ENCODE results near the gene TBL1Y. TPM values are rescaled to one million over a fixed set of nuclear protein-coding genes. Genes with fewer than 3 reads are reported as not detected.

Gene TBL1Y
- polyA plus RNA-seq, 6 donors from 2014 or later, result not detected

- DNase-seq, result no peak
Measured at GRCh38 chrY:6989886-6990620, 79.6 kb downstream of the TBL1Y start.

GRCh38 chrY:6992041-6992440, 81.5 kb downstream of the TBL1Y start:
- DNase-seq (no peak), ATAC-seq (ENCODE audit: low read depth in 2 of 2) (no peak)
- no peaks in the 10 kb centered on the region for H3K9me3 Mint-ChIP-seq
- no peaks in the 10 kb centered on the region for H3K4me1 Mint-ChIP-seq
- H3K36me3 Mint-ChIP-seq, result no peaks in the 10 kb centered on the region
- H3K27me3 Mint-ChIP-seq, result no peaks in the 10 kb centered on the region
- H3K27ac Mint-ChIP-seq, result no peak overlapping the region
- H3K4me3 Mint-ChIP-seq, result no peak overlapping the region

More at GRCh38 chrY:6989886-6990620, 79.6 kb downstream of the TBL1Y start:
- no peak overlapping the region for H3K27ac Mint-ChIP-seq
- ATAC-seq (ENCODE audit: low read depth in 2 of 2), result no peak
- H3K4me3 Mint-ChIP-seq, result no peak overlapping the region
- peaks cover 0 to 1% (median 0%) of the 10 kb centered on the region in 3 donors for H3K4me1 Mint-ChIP-seq
- no peaks in the 10 kb centered on the region for H3K36me3 Mint-ChIP-seq
- H3K9me3 Mint-ChIP-seq, result no peaks in the 10 kb centered on the region
- H3K27me3 Mint-ChIP-seq, result no peaks in the 10 kb centered on the region

DNA sequence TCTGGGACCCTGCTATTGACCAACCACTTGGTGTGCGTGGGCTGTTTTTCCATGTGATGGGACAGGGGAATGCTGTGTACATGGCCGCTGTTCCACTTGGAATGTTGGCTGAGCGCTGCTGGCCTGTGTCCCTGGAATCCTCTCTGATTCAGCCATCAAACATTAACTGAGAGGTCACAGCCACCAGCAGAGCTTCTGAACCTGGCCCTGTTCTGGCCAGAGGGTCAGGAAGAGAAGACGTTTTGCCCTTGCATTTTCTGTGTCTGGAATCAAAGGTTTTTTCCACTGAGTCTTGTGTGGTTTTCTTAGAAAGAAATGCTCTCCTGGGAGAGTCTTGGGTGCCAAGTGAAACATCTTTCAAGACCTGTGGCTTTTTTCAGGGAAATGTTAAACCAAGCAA, 85.5 kb downstream of the TBL1Y start:
- no peak for ATAC-seq (ENCODE audit: low read depth in 2 of 2)
- no peaks in the 10 kb centered on the region for H3K27me3 Mint-ChIP-seq

DNA sequence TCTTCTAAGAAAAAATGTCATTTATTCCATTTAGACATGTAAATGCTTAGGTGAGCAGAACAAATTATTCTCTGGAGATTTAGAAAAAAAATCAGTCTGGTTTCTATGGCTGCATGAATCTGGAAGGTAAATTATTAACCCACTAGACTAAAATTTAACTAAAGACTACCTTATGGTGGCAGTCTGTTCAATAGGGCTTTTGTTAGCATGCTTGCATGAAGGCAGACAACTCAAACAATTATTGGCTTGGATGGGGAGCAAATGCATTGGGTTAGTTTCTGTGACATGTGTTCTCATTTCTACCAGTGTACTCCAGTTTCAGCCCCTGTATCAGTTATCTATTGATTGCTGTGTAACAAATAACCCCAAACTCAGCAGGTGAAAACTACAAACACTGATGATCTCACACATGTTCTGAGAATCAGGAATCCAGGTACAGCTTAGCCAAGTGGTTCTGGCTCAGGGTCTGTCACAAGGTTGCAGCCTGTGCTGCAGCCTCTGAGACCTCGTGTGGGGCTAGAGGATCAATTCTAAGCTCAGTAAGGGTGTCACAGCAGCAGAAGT, 87.1 kb downstream of the TBL1Y start:
- no peaks in the 10 kb centered on the region for H3K27me3 Mint-ChIP-seq
- H3K27ac Mint-ChIP-seq, result no peak overlapping the region
- no peaks in the 10 kb centered on the region for H3K9me3 Mint-ChIP-seq
- DNase-seq (no peak), ATAC-seq (ENCODE audit: low read depth in 2 of 2) (no peak)
- peaks cover 0 to 7% (median 0%) of the 10 kb centered on the region in 3 donors for H3K4me1 Mint-ChIP-seq
- no peak overlapping the region for H3K4me3 Mint-ChIP-seq
- no peaks in the 10 kb centered on the region for H3K36me3 Mint-ChIP-seq

More for the DNA sequence above, 85.5 kb downstream of the TBL1Y start:
- peaks cover 0 to 7% (median 0%) of the 10 kb centered on the region in 3 donors for H3K4me1 Mint-ChIP-seq
- no peaks in the 10 kb centered on the region for H3K36me3 Mint-ChIP-seq
- no peak for DNase-seq
- no peaks in the 10 kb centered on the region for H3K9me3 Mint-ChIP-seq
- no peak overlapping the region for H3K27ac Mint-ChIP-seq
- no peak overlapping the region for H3K4me3 Mint-ChIP-seq

GRCh38 chrY:6999905-7000304, 89.4 kb downstream of the TBL1Y start:
- peak in 1 of 2 donors; percentile 80 for ATAC-seq (ENCODE audit: low read depth in 2 of 2)
- H3K9me3 Mint-ChIP-seq, result no peaks in the 10 kb centered on the region
- peak overlapping the region in 1 of 8 donors; percentile 33 for H3K4me3 Mint-ChIP-seq
- H3K4me1 Mint-ChIP-seq, result peaks cover 0 to 7% (median 0%) of the 10 kb centered on the region in 3 donors
- no peaks in the 10 kb centered on the region for H3K36me3 Mint-ChIP-seq
- DNase-seq, result no peak
- no peaks in the 10 kb centered on the region for H3K27me3 Mint-ChIP-seq
- H3K27ac Mint-ChIP-seq, result peak overlapping the region in 1 of 6 donors; percentile 70

GRCh38 chrY:7002581-7002980, 92.1 kb downstream of the TBL1Y start:
- H3K4me1 Mint-ChIP-seq, result peaks cover 0 to 7% (median 0%) of the 10 kb centered on the region in 3 donors
- no peaks in the 10 kb centered on the region for H3K9me3 Mint-ChIP-seq
- no peak for ATAC-seq (ENCODE audit: low read depth in 2 of 2)
- no peaks in the 10 kb centered on the region for H3K27me3 Mint-ChIP-seq
- no peak overlapping the region for H3K4me3 Mint-ChIP-seq
- no peak for DNase-seq
- H3K36me3 Mint-ChIP-seq, result no peaks in the 10 kb centered on the region
- no peak overlapping the region for H3K27ac Mint-ChIP-seq

DNA sequence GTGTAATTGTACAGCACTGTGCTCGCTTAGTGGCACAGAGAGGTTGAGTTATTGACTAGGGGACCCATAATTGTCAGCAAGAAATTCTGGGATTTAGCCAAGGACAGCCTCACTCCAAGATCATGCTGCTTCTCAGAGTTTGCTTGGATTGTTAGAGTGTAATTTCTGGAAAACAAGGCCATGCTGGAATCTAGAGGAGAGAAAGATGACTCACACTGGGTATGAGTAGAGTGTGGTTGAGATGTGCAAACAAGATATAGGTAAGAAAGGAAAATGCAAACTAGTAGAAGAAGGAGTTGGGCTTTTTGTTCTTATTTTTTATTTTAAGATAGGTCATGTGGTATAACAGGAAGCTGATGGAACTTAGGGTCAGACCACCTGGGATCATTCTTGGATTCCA, 97.4 kb downstream of the TBL1Y start:
- Mint-ChIP-seq H3K4me1 (no peaks in the 10 kb centered on the region), H3K4me3 (no peak overlapping the region), H3K36me3 (no peaks in the 10 kb centered on the region), H3K27me3 (no peaks in the 10 kb centered on the region), H3K27ac (no peak overlapping the region), H3K9me3 (no peaks in the 10 kb centered on the region)
- ATAC-seq (ENCODE audit: low read depth in 2 of 2), result no peak
- no peak for DNase-seq

DNA sequence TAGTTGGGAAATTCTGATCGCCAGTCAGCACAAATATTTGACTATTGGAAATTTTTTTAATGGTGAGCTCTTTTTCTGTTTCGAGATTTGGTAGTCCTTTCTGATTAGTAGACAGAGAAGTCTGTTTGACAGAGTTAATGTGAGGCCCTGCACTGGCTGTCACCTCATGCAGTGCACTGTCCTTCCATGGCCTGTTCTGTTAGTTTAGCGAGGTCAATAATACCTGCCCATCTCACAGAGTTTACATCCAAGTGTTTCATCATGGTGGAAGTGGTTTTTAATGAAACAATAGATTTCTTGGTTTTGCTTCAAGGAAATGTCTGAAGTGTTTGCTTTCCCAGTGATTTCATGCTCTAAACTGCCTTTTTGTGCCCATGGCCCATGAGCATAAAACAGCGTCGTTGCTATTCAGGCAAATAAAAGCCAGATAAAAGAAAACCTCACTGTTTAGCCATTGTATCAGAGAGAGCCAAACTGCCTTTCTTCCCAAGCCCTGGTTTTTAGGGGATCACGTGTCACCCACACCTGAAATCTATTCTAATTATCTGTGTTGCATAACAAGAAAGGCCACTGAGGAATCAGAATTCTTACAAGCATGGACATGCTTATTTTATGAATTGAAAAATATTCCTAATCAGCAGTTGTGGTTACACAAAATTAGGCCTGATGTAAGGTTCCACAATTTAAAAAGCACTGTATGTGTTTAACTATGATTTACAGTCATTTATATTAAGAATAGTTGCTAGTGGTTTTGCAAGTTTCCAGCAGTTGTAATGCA, 98.3 kb downstream of the TBL1Y start:
- Mint-ChIP-seq H3K36me3 (no peaks in the 10 kb centered on the region), H3K4me1 (no peaks in the 10 kb centered on the region), H3K27ac (no peak overlapping the region), H3K9me3 (no peaks in the 10 kb centered on the region), H3K27me3 (no peaks in the 10 kb centered on the region), H3K4me3 (no peak overlapping the region)
- DNase-seq, result no peak
- no peak for ATAC-seq (ENCODE audit: low read depth in 2 of 2)

DNA sequence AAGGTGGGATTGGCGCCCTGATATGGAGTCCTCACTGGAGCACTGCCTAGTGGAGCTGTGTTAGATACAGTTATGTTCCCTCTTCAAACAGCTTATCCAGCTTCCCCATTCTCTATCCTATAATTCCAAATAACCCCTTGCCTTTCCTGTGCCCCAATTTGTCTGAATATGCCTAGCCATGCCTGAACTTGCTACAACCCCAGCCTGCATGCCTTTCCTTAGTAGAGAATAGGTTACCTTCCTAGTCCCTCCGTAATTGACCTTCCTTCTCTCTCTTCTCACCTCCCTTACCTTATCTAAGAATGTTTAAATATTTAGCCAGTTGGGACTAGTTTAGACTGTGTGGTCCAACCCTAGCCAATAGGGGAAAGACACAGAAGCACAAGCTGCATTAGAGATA, 102.6 kb downstream of the TBL1Y start:
- no peaks in the 10 kb centered on the region for H3K9me3 Mint-ChIP-seq
- no peaks in the 10 kb centered on the region for H3K4me1 Mint-ChIP-seq
- DNase-seq, result no peak
- no peak for ATAC-seq (ENCODE audit: low read depth in 2 of 2)
- no peak overlapping the region for H3K27ac Mint-ChIP-seq
- H3K4me3 Mint-ChIP-seq, result no peak overlapping the region
- no peaks in the 10 kb centered on the region for H3K27me3 Mint-ChIP-seq
- H3K36me3 Mint-ChIP-seq, result no peaks in the 10 kb centered on the region

DNA sequence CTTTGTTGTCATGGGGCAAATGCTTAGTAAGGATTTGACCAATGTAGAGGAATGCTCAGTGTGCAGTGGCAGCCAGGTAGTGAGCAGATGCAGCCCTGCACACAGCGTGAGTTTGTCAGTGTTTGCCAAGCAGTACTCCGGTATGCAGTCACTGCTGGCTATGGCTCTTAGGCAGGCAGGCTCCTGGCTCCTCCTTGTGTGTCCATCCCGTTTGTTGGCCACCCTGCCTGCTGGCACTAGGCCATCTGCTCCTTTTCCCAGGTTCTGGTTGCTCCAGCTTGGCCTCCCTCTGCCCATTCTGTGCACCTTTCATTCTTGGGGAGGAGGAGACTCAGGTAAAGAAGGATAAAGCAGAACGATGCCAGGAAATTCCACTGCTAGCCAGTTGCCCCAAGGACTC, 106.0 kb downstream of the TBL1Y start:
- no peak overlapping the region for H3K4me3 Mint-ChIP-seq

GRCh38 chrY:7017244-7018080, 107.0 kb downstream of the TBL1Y start:
- H3K9me3 Mint-ChIP-seq, result no peaks in the 10 kb centered on the region
- no peaks in the 10 kb centered on the region for H3K27me3 Mint-ChIP-seq
- H3K4me3 Mint-ChIP-seq, result no peak overlapping the region
- H3K27ac Mint-ChIP-seq, result no peak overlapping the region
- H3K4me1 Mint-ChIP-seq, result no peaks in the 10 kb centered on the region
- DNase-seq (no peak), ATAC-seq (ENCODE audit: low read depth in 2 of 2) (no peak)
- no peaks in the 10 kb centered on the region for H3K36me3 Mint-ChIP-seq

More for the DNA sequence above, 106.0 kb downstream of the TBL1Y start:
- H3K9me3 Mint-ChIP-seq, result no peaks in the 10 kb centered on the region
- ATAC-seq (ENCODE audit: low read depth in 2 of 2) (no peak), DNase-seq (no peak)
- no peaks in the 10 kb centered on the region for H3K4me1 Mint-ChIP-seq
- no peaks in the 10 kb centered on the region for H3K27me3 Mint-ChIP-seq
- H3K27ac Mint-ChIP-seq, result no peak overlapping the region
- H3K36me3 Mint-ChIP-seq, result no peaks in the 10 kb centered on the region

- Mint-ChIP-seq H3K9me3 (no peaks in the 10 kb centered on the region), H3K4me3 (no peak overlapping the region), H3K27ac (no peak overlapping the region), H3K36me3 (no peaks in the 10 kb centered on the region), H3K4me1 (no peaks in the 10 kb centered on the region), H3K27me3 (no peaks in the 10 kb centered on the region)
- DNase-seq (no peak), ATAC-seq (ENCODE audit: low read depth in 2 of 2) (no peak)
Measured at GRCh38 chrY:7039037-7039436, 128.5 kb downstream of the TBL1Y start.

DNA sequence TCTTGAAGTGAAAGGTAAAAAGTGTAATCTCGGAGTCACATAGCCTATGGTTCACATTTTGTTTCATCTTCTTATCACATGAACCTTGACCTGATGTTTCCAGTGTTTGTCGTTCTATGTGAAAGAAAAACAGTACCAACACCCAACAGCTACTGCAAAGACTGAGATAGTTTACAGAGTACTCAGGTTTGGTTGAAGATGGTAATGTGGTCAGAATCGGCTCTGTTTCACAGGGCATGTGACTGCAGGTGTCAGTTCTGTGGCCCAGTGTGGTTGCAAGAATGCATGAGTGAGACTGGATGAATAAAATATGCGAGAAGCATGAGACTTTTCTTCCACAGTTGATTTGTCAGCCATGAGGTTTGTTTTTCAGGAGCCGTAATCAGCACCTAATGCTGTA, 130.2 kb downstream of the TBL1Y start:
- ATAC-seq (ENCODE audit: low read depth in 2 of 2) (no peak), DNase-seq (no peak)
- no peak overlapping the region for H3K4me3 Mint-ChIP-seq
- H3K4me1 Mint-ChIP-seq, result no peaks in the 10 kb centered on the region
- H3K36me3 Mint-ChIP-seq, result no peaks in the 10 kb centered on the region
- no peak overlapping the region for H3K27ac Mint-ChIP-seq
- no peaks in the 10 kb centered on the region for H3K27me3 Mint-ChIP-seq
- H3K9me3 Mint-ChIP-seq, result no peaks in the 10 kb centered on the region

All from naive B cell (primary cell).